OCI-M1 (cell line): ENCODE results near the gene LCAT.
"Not testable (repeated sequence)": the region's sequence is repeated elsewhere in the genome, so short reads cannot be mapped to it uniquely, and the experiment has no call there.

ENCODE experiments used
- DNase-seq: peaks from one replicate; lab custom pipeline; 2025; lab: John Stamatoyannopoulos, UW

LCAT gene

GRCh38 chr16:67943619-67944504 is at the start of gene LCAT:
LCAT (minus strand) TSS chr16:67944120; CDS start chr16:67944101, 19 bp downstream.
- DNase-seq = peak; percentile 92

- DNase-seq = peak; percentile 95
Measured at GRCh38 chr16:67993207-67994039, 49.5 kb upstream of the LCAT start.

DNA sequence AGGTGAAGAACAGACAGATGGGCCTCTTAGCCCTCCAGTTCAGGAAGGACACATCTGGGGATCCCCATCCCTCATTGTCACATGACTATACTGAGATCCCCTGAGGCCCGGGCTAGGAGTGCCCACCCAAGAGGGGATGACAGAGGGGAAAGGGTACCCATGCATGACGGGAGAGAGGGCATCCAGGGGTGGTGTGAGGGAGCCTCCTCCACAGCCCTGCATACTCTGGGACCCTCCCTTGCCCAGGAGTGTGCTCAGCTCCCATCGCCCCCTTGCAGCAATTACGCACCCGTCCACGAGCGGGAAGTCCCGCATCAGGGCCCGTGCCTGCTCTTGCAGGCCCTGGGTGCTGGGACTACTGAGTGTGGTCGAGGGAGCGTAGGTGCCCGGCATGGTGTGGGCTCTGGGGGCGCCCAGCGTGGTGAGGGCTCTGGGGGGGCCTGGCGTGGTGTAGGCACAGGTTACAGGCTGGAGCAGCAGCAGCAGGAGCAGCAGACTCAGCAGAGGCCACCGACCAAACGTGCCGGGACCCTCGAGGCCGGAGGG is 48.8 kb upstream of the LCAT start:
- no peak for DNase-seq

DNA sequence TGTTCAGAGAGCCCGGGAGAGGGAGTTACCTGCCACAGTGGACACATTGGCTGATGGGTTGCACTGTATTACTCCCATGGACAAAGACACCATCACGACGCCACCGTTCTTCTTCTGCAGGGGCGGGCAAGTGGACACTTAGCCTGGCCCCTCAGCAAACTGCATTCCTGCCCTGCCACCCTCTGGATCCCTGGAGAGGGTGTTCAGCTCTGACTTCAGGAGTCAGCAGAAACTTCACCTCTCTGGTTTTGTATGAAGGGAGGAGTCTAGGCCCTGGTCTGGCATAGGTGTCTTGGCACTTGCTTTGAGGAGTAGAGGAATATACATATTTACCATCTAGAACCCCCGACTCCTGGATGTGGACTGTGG is 46.1 kb upstream of the LCAT start:
- no peak for DNase-seq

GRCh38 chr16:67989322-67990017 is 45.5 kb upstream of the LCAT start:
- DNase-seq = no peak

DNA sequence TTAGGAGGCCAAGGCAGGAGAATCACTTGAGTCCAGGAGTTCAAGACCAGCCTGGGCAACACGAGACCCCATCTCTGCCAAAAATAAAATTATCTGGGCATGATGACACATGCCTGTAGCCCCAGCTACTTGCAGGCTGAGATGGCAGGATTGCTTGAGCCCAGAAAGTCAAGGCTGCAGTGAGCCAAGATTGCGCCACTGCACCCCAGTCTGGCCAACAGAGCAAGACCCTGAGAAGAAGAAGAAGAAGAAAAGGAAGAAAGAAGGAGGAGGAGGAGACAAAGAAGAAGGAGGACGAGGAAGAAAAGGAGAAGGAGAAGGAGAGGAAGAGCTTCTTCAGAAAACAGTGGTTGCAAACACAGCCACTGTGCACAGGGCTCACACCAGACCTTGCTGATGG is 44.8 kb upstream of the LCAT start:
- DNase-seq = no peak

- no peak for DNase-seq
Measured at GRCh38 chr16:67987460-67988160, 43.7 kb upstream of the LCAT start.

- DNase-seq = no peak
Measured at GRCh38 chr16:67986949-67987348, 43.0 kb upstream of the LCAT start.

GRCh38 chr16:67982011-67982696 is 38.2 kb upstream of the LCAT start:
- no peak for DNase-seq

- no peak for DNase-seq
Measured at GRCh38 chr16:67979955-67980678, 36.2 kb upstream of the LCAT start, which contains the start of gene DPEP3. DPEP3 (minus strand) TSS chr16:67980499; CDS start chr16:67980380, 119 bp downstream.

- DNase-seq = no peak
Measured at GRCh38 chr16:67977469-67978227, 33.7 kb upstream of the LCAT start.

- DNase-seq = no peak
Measured at GRCh38 chr16:67977005-67977404, 33.1 kb upstream of the LCAT start.

- DNase-seq = no peak
Measured at GRCh38 chr16:67976205-67976604, 32.3 kb upstream of the LCAT start.

GRCh38 chr16:67975321-67976105 is 31.6 kb upstream of the LCAT start:
- DNase-seq = no peak

DNA sequence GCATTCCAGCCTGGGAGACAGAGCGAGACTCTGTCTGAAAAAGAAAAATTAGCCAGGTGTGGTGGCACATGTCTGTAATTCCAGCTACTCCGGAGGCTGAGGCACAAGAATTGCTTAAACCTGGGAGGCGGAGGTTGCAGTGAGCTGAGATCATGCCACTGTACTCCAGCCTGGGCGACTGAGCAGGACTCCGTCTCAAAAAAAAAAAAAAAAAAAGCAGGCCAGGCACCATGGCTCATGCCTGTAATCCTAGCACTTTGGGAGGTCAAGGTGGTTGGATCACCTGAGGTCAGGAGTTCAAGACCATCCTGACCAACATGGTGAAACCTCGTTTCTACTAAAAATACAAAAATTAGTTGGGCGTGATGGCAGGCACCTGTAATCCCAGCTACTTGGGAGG is 28.4 kb upstream of the LCAT start:
- DNase-seq = not testable (repeated sequence)

- DNase-seq = no peak
Measured at GRCh38 chr16:67971111-67971510, 27.2 kb upstream of the LCAT start.

DNA sequence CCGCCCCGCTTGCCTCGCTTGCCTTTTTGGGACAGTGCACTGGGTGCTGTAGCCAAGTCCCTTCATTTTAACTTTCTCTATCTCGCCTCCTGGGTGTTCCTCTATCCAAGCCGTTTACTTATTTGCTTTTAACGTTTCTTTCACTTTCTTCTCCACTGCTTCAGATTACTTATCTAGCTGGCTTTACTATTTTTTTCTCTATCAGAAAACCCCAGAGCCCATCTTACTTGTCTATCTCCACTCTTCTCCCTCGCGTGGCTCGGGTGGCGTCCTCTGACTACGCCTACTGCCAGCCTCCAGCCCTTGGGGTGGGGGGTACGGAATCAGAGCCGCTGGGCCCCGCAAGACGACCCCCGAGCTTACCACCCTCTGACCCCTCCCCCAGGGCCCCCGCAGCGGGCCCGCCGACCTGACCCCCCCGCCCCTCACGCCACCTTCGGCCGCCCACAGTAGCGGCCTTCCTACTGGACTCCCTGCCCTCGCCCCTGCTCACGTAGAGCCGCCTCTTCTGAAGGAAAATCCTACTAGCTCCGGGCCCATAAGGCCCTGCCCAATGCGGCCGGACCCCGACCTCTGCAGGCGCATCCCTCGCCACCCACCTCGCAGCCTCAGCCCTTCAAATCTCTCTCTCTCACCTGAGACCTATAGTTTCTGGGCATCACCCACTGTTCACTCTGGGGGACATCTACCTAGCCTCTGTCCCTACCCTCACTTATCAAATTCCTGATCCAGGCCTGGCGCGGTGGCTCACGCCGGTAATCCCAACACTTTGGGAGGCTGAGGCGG is 25.5 kb upstream of the LCAT start:
- DNase-seq = peak; percentile 74
